GM18873 (cell line): ENCODE results near the gene DLL4.

Experiments
- ATAC-seq: cut with Tn5 transposase; IDR thresholded peaks from one replicate; pipeline ENCODE4 v1.9.1; 2021; ENCODE audit warnings: mild to moderate bottlenecking, moderate library complexity, moderate number of reproducible peaks; ENCODE audit not compliant: unreplicated experiment, low FRiP score

The DLL4 gene

GRCh38 chr15:40928821-40929659, at the start of gene DLL4:
DLL4 (plus strand) TSS chr15:40929340; CDS start chr15:40929669, 329 bp downstream.
- no peak for ATAC-seq

GRCh38 chr15:40879609-40880008, 49.5 kb upstream of the DLL4 start:
- no peak for ATAC-seq

GRCh38 chr15:40881351-40881750, 47.8 kb upstream of the DLL4 start:
- no peak for ATAC-seq

GRCh38 chr15:40886586-40886985, 42.6 kb upstream of the DLL4 start:
- ATAC-seq: no peak

- ATAC-seq: no peak
These were observed 40.0 kb upstream of the DLL4 start for GRCh38 chr15:40889112-40889511.

- no peak for ATAC-seq
These were observed 38.0 kb upstream of the DLL4 start for GRCh38 chr15:40891138-40891537.

- no peak for ATAC-seq
These were observed 37.2 kb upstream of the DLL4 start for GRCh38 chr15:40891810-40892446.

- ATAC-seq: no peak
These were observed 36.6 kb upstream of the DLL4 start for GRCh38 chr15:40892447-40893012.

GRCh38 chr15:40893019-40893670, 36.0 kb upstream of the DLL4 start:
- ATAC-seq: no peak

- ATAC-seq: peak; percentile 84
These were observed 35.1 kb upstream of the DLL4 start, which contains the start of gene VPS18 for GRCh38 chr15:40893733-40894680. VPS18 (plus strand) TSS chr15:40894450; CDS start chr15:40894769, 319 bp downstream.

GRCh38 chr15:40894681-40895448, 34.3 kb upstream of the DLL4 start:
- ATAC-seq: no peak

- no peak for ATAC-seq
These were observed 29.5 kb upstream of the DLL4 start for GRCh38 chr15:40899536-40900207.

- no peak for ATAC-seq
These were observed 28.7 kb upstream of the DLL4 start for GRCh38 chr15:40900256-40901052.

GRCh38 chr15:40901053-40901443, 28.1 kb upstream of the DLL4 start:
- no peak for ATAC-seq

- ATAC-seq: no peak
These were observed 26.3 kb upstream of the DLL4 start for GRCh38 chr15:40902605-40903561.

- no peak for ATAC-seq
These were observed 24.5 kb upstream of the DLL4 start for GRCh38 chr15:40904552-40905201.
